ENCODE measurements around the gene DPYSL3. TPM values are rescaled to one million over a fixed set of nuclear protein-coding genes. Genes with fewer than 3 reads are reported as not detected.

The DPYSL3 gene
- polyA plus RNA-seq, 1 of the 3 experiments (the other 2 are of a cell fraction), result 123 TPM

DNA sequence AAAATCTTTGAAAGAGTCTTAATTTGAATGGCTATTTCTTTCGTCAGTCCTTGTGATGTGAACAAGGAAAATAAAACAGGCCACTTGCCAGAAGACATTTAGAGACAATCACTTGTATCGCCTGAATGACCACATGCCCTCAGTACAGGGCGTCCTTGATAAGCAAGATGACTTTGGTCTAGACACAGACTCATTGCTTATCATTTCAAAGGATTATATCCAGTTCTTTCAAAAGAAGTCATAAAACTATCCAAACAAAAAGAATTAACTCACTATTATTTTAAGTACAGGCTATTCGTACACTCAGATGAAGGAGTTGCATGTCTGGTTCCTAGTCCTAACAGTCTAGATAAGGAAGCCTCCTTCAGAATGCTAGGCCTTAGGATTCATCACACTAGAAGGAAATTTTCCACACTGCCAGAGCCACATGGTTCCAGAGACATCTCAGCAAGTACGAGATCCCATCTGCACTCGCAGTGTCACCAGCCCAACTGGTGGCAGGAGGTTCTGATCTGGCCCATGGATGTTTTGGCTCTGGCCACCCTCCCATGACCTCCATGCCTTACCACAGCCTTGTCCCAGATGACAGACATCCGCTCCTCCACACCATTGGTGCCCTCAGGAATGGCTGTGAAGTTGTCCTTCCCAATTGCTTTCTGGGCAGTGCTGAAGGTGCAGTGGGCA, 109.6 kb downstream of the DPYSL3 start:
- no peaks in the 10 kb centered on the region; the same call in 1 of the 2 replicates for H4K20me1 ChIP-seq (ENCODE audit: insufficient read depth)
- H3K4me2 ChIP-seq, result no peak overlapping the region
- no peak overlapping the region; a peak in 1 of 4 replicates for H3K27ac ChIP-seq (ENCODE audit: low read depth in 2 of 2, low read length in 1 of 2)
- ChIA-PET CTCF (interaction anchor here (1.1 to 5.2 kb wide), 6 partner anchors 8 to 178 kb away, joined by 3 to 23 read pairs (median 4); no protein-coding TSS in a partner anchor), POLR2A (no interaction called here)
- H3F3A ChIP-seq (replicated peaks; ENCODE audit: insufficient read depth), result peaks cover 26% of the 10 kb centered on the region
- no peak for TF ChIP-seq RXRA (IDR thresholded peaks at IDR 0.05; ENCODE audit: borderline replicate concordance, low read depth)
- TF ChIP-seq, protein P1, sequence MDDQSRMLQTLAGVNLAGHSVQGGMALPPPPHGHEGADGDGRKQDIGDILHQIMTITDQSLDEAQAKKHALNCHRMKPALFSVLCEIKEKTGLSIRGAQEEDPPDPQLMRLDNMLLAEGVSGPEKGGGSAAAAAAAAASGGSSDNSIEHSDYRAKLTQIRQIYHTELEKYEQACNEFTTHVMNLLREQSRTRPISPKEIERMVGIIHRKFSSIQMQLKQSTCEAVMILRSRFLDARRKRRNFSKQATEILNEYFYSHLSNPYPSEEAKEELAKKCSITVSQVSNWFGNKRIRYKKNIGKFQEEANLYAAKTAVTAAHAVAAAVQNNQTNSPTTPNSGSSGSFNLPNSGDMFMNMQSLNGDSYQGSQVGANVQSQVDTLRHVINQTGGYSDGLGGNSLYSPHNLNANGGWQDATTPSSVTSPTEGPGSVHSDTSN (IDR thresholded peaks at IDR 0.05), result no peak
- TF ChIP-seq, protein P2, sequence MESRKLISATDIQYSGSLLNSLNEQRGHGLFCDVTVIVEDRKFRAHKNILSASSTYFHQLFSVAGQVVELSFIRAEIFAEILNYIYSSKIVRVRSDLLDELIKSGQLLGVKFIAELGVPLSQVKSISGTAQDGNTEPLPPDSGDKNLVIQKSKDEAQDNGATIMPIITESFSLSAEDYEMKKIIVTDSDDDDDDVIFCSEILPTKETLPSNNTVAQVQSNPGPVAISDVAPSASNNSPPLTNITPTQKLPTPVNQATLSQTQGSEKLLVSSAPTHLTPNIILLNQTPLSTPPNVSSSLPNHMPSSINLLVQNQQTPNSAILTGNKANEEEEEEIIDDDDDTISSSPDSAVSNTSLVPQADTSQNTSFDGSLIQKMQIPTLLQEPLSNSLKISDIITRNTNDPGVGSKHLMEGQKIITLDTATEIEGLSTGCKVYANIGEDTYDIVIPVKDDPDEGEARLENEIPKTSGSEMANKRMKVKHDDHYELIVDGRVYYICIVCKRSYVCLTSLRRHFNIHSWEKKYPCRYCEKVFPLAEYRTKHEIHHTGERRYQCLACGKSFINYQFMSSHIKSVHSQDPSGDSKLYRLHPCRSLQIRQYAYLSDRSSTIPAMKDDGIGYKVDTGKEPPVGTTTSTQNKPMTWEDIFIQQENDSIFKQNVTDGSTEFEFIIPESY (IDR thresholded peaks at IDR 0.05; ENCODE audit: borderline replicate concordance, low read depth), result no peak
- TF ChIP-seq FOXJ3 (CRISPR knock-in tag; IDR thresholded peaks at IDR 0.05), result no peak
- TF ChIP-seq FOXM1 (IDR thresholded peaks at IDR 0.05; ENCODE audit: low read depth), result no peak
- TF ChIP-seq, protein P3, sequence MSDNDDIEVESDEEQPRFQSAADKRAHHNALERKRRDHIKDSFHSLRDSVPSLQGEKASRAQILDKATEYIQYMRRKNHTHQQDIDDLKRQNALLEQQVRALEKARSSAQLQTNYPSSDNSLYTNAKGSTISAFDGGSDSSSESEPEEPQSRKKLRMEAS (IDR thresholded peaks at IDR 0.05; ENCODE audit: low read depth), result no peak
- H3K9ac ChIP-seq, result no peak overlapping the region
- 84% methylated on average over 4 of the region's 7 CpGs for WGBS (ENCODE audit: low lambda C conversion rate)
- no peaks in the 10 kb centered on the region for H3K9me2 ChIP-seq
- H3K4me3 ChIP-seq (ENCODE audit: low read depth in 2 of 2, low read length in 1 of 2), result no peak overlapping the region
- no peak for DNase-seq
- peaks cover 70 to 82% of the 10 kb centered on the region in 2 experiments for H3K36me3 ChIP-seq (replicated peaks in 1 of 2; ENCODE audit: control insufficient read depth in 1 of 2, insufficient read depth in 2 of 2, low read length in 1 of 2)
- H3K9me3 ChIP-seq, result no peaks in the 10 kb centered on the region
- H2AFZ ChIP-seq (ENCODE audit: low read depth), result no peak overlapping the region
- no peaks in the 10 kb centered on the region for H3K27me3 ChIP-seq (ENCODE audit: insufficient read depth)
- peaks cover 20 to 22% of the 10 kb centered on the region in 2 experiments for H3K4me1 ChIP-seq (ENCODE audit: control insufficient read depth in 1 of 2, insufficient read depth in 2 of 2, low read depth in 1 of 2, low read length in 1 of 2)
- no peaks in the 10 kb centered on the region for H3K79me2 ChIP-seq (ENCODE audit: insufficient read depth)

DNA sequence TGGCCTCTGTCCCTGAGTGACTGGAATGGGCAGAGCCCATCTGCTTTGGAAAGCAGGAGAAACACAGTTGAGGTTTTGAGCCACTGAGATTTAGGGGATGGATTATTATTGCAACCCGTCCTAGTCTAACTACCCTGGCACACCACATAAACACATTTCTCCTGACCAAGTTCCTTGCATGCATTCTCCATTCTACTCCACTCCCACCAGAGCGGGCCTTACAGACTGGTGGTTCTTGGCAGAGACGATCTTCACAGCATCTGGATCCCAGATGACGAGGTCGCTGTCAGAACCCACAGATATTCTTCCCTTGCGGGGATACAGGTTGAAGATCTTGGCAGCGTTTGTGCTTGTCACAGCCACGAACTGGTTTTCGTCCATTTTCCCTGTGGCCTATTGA, 111.0 kb downstream of the DPYSL3 start:
- TF ChIP-seq RCOR1 (IDR thresholded peaks at IDR 0.05; ENCODE audit: low read length), result peak; percentile 54; the same call in 1 of the 2 replicates
- no peak for TF ChIP-seq ELF1 (IDR thresholded peaks at IDR 0.05)
- TF ChIP-seq CHD2 (IDR thresholded peaks at IDR 0.05; ENCODE audit: low read length, partially characterized antibody), result peak; percentile 49
- TF ChIP-seq SMC3 (IDR thresholded peaks at IDR 0.05; ENCODE audit: low read depth, low read length), result no peak
- peak; percentile 38; the same call in 1 of the 2 replicates for TF ChIP-seq POLR2AphosphoS5 (IDR thresholded peaks at IDR 0.05; ENCODE audit: low read depth, low read length)
- TF ChIP-seq, protein P1 (IDR thresholded peaks at IDR 0.05), result no peak; the same call in 1 of the 2 replicates
- TF ChIP-seq, protein P4, sequence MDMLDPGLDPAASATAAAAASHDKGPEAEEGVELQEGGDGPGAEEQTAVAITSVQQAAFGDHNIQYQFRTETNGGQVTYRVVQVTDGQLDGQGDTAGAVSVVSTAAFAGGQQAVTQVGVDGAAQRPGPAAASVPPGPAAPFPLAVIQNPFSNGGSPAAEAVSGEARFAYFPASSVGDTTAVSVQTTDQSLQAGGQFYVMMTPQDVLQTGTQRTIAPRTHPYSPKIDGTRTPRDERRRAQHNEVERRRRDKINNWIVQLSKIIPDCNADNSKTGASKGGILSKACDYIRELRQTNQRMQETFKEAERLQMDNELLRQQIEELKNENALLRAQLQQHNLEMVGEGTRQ (IDR thresholded peaks at IDR 0.05; ENCODE audit: borderline replicate concordance, low read depth, low read length), result no peak
- peak; percentile 84 for TF ChIP-seq TCF12 (IDR thresholded peaks at IDR 0.05)
- peak; percentile 58 for TF ChIP-seq GATA2 (CRISPR knock-in tag; IDR thresholded peaks at IDR 0.05)
- Histone ChIP-seq H3K4me1 (ENCODE audit: control insufficient read depth in 1 of 2, insufficient read depth in 2 of 2, low read depth in 1 of 2, low read length in 1 of 2) (peaks cover 9 to 18% of the 10 kb centered on the region in 2 experiments), H3K9ac (no peak overlapping the region), H3K9me3 (no peaks in the 10 kb centered on the region), H3K9me2 (no peaks in the 10 kb centered on the region), H3F3A (replicated peaks; ENCODE audit: insufficient read depth) (peaks cover 14% of the 10 kb centered on the region), H3K27ac (ENCODE audit: low read depth in 2 of 2, low read length in 1 of 2) (peak overlapping the region in 1 of 2 experiments; percentile 68; a peak in 2 of 4 replicates), H4K20me1 (ENCODE audit: insufficient read depth) (no peaks in the 10 kb centered on the region; the same call in 1 of the 2 replicates), H3K4me3 (ENCODE audit: low read depth in 2 of 2, low read length in 1 of 2) (no peak overlapping the region), H3K4me2 (no peak overlapping the region), H3K36me3 (replicated peaks in 1 of 2; ENCODE audit: control insufficient read depth in 1 of 2, insufficient read depth in 2 of 2, low read length in 1 of 2) (peaks cover 82 to 89% of the 10 kb centered on the region in 2 experiments), H3K79me2 (ENCODE audit: insufficient read depth) (no peaks in the 10 kb centered on the region), H3K27me3 (ENCODE audit: insufficient read depth) (no peaks in the 10 kb centered on the region), H2AFZ (ENCODE audit: low read depth) (no peak overlapping the region)
- POLR2A ChIA-PET, result no interaction called here
- DNase-seq, result peak; percentile 72
- 69% methylated on average over 9 of the region's 9 CpGs for WGBS (ENCODE audit: low lambda C conversion rate)
- CTCF ChIA-PET, result no interaction called here

All from SK-N-SH (cell line).